Large intestine (tissue), 3 donors: Measurements from ENCODE around the gene PCDHGA10. TPM values are rescaled to one million over a fixed set of nuclear protein-coding genes. Genes with fewer than 3 reads are reported as not detected.
A peak's percentile ranks its signal among the peaks of the same experiment; 100 is the strongest.
"Not testable (repeated sequence)": the region's sequence is repeated elsewhere in the genome, so short reads cannot be mapped to it uniquely, and the experiment has no call there.

Source experiments
- DNase-seq, 2 donors: peaks; one replicate each; pipeline versions ENCODE4 v3.0.0 to v3.0.0-alpha.2; 2013
- H3K27ac ChIP-seq: one replicate; pipeline ENCODE4 v1.5.1; 2013; ENCODE audit warnings: low read length
- H3K27me3 ChIP-seq: 2 replicates; pipeline ENCODE4 v1.6.1; 2013; ENCODE audit warnings: low read length; ENCODE audit not compliant: control insufficient read depth, insufficient read depth
- H3K36me3 ChIP-seq: 2 replicates; pipeline ENCODE4 v1.6.1; 2013; ENCODE audit warnings: low read length; ENCODE audit not compliant: control insufficient read depth, insufficient read depth
- H3K4me1 ChIP-seq: one replicate; pipeline ENCODE4 v1.6.1; 2013; ENCODE audit warnings: low read length; ENCODE audit not compliant: control insufficient read depth, insufficient read depth
- H3K4me3 ChIP-seq: one replicate; pipeline ENCODE4 v1.5.1; 2013; ENCODE audit warnings: low read length
- H3K9me3 ChIP-seq: one replicate; pipeline ENCODE4 v1.6.1; 2013; ENCODE audit warnings: mild to moderate bottlenecking, low read depth, low read length, moderate library complexity; ENCODE audit not compliant: control insufficient read depth
- WGBS: methylation state at CpG from one replicate; pipeline ENCODE4 v1.1.5; 2013; ENCODE audit warnings: low lambda C conversion rate; ENCODE audit not compliant: insufficient coverage; 5-methylcytosine and 5-hydroxymethylcytosine counted together
- polyA plus RNA-seq: library from polyadenylated mRNA; unstranded; fragments of 120-200 nt; gene quantifications from one replicate; pipeline ENCODE4 v1.2.1, GENCODE V29; 2013

The PCDHGA10 gene
- polyA plus RNA-seq, 1 donor: 2.1 TPM

GRCh38 chr5:141393267-141393666 is 19.5 kb upstream of the PCDHGA10 start:
- 31% methylated on average over 3 of the region's 21 CpGs for WGBS

GRCh38 chr5:141394401-141395187 is 18.2 kb upstream of the PCDHGA10 start:
- H3K27me3 ChIP-seq: peaks cover 42% of the 10 kb centered on the region

More at GRCh38 chr5:141393267-141393666, 19.5 kb upstream of the PCDHGA10 start:
- no peaks in the 10 kb centered on the region for H3K4me1 ChIP-seq
- H3K9me3 ChIP-seq: peaks cover 56% of the 10 kb centered on the region
- H3K27ac ChIP-seq: no peak overlapping the region
- H3K27me3 ChIP-seq: peaks cover 41% of the 10 kb centered on the region
- no peak for DNase-seq
- H3K4me3 ChIP-seq: no peak overlapping the region
- H3K36me3 ChIP-seq: no peaks in the 10 kb centered on the region

GRCh38 chr5:141397756-141398551 is 14.8 kb upstream of the PCDHGA10 start, which contains the start of gene PCDHGB5:
PCDHGB5 (plus strand) TSS chr5:141397947; CDS start chr5:141398128, 181 bp downstream.
- H3K4me3 ChIP-seq: peak within 1 kb of the TSS; percentile 26
- not testable (repeated sequence) for H3K4me1 ChIP-seq, H3K27ac ChIP-seq, H3K36me3 ChIP-seq
- DNase-seq: peak in 1 of 2 donors; percentile 32
- peaks cover 53% of the 10 kb centered on the region for H3K9me3 ChIP-seq
- WGBS: no CpG with 5 or more reads among the region's 43 CpGs
- H3K27me3 ChIP-seq: peaks cover 47% of the 10 kb centered on the region

More at GRCh38 chr5:141394401-141395187, 18.2 kb upstream of the PCDHGA10 start:
- not testable (repeated sequence) for H3K4me3 ChIP-seq, H3K27ac ChIP-seq, H3K4me1 ChIP-seq, H3K36me3 ChIP-seq, DNase-seq
- peaks cover 58% of the 10 kb centered on the region for H3K9me3 ChIP-seq
- no CpG with 5 or more reads among the region's 53 CpGs for WGBS

GRCh38 chr5:141398608-141399007 is 14.2 kb upstream of the PCDHGA10 start:
- H3K36me3 ChIP-seq: no peaks in the 10 kb centered on the region
- H3K9me3 ChIP-seq: peaks cover 52% of the 10 kb centered on the region
- no peak overlapping the region for H3K4me3 ChIP-seq
- H3K27me3 ChIP-seq: peaks cover 47% of the 10 kb centered on the region
- no peak for DNase-seq
- no CpG with 5 or more reads among the region's 15 CpGs for WGBS
- H3K27ac ChIP-seq: no peak overlapping the region
- no peaks in the 10 kb centered on the region for H3K4me1 ChIP-seq

GRCh38 chr5:141399555-141400258 is 13.1 kb upstream of the PCDHGA10 start:
- H3K36me3 ChIP-seq: no peaks in the 10 kb centered on the region
- H3K27ac ChIP-seq: no peak overlapping the region
- H3K4me3 ChIP-seq: no peak overlapping the region
- no peaks in the 10 kb centered on the region for H3K4me1 ChIP-seq
- peaks cover 49% of the 10 kb centered on the region for H3K27me3 ChIP-seq
- peaks cover 46% of the 10 kb centered on the region for H3K9me3 ChIP-seq
- WGBS: no CpG with 5 or more reads among the region's 61 CpGs
- no peak for DNase-seq

- no peaks in the 10 kb centered on the region for H3K36me3 ChIP-seq
- no peak for DNase-seq
- H3K27me3 ChIP-seq: peaks cover 53% of the 10 kb centered on the region
- no CpG with 5 or more reads among the region's 27 CpGs for WGBS
- H3K27ac ChIP-seq: no peak within 1 kb of the TSS
- H3K4me3 ChIP-seq: no peak within 1 kb of the TSS
- H3K4me1 ChIP-seq: no peaks in the 10 kb centered on the region
- H3K9me3 ChIP-seq: peaks cover 41% of the 10 kb centered on the region
Measured at GRCh38 chr5:141402553-141403243, 10.1 kb upstream of the PCDHGA10 start, which contains the start of gene PCDHGA9. PCDHGA9 (plus strand) TSS chr5:141402778; CDS start chr5:141402953, 175 bp downstream.

- DNase-seq: no peak
- Histone ChIP-seq H3K4me3 (no peak overlapping the region), H3K36me3 (no peaks in the 10 kb centered on the region), H3K9me3 (peaks cover 44% of the 10 kb centered on the region), H3K27me3 (peaks cover 57% of the 10 kb centered on the region), H3K4me1 (no peaks in the 10 kb centered on the region), H3K27ac (no peak overlapping the region)
- no CpG with 5 or more reads among the region's 22 CpGs for WGBS
Measured at GRCh38 chr5:141403387-141403786, 9.4 kb upstream of the PCDHGA10 start.

GRCh38 chr5:141407790-141408505 is 4.8 kb upstream of the PCDHGA10 start, which contains the start of gene PCDHGB6:
PCDHGB6 (plus strand) TSS chr5:141408021; CDS start chr5:141408203, 182 bp downstream.
- H3K4me3 ChIP-seq: peak within 1 kb of the TSS; percentile 27
- WGBS: 17% methylated on average over 1 of the region's 51 CpGs
- H3K4me1 ChIP-seq, H3K36me3 ChIP-seq, H3K27ac ChIP-seq: not testable (repeated sequence)
- H3K9me3 ChIP-seq: peaks cover 49% of the 10 kb centered on the region
- peaks cover 65% of the 10 kb centered on the region for H3K27me3 ChIP-seq
- DNase-seq: peak in 1 of 2 donors; percentile 52

GRCh38 chr5:141409598-141410306 is 3.0 kb upstream of the PCDHGA10 start:
- Histone ChIP-seq H3K4me1 (no peaks in the 10 kb centered on the region), H3K36me3 (no peaks in the 10 kb centered on the region), H3K4me3 (no peak overlapping the region), H3K27me3 (peaks cover 63% of the 10 kb centered on the region), H3K9me3 (peaks cover 45% of the 10 kb centered on the region), H3K27ac (no peak overlapping the region)
- no peak for DNase-seq
- no CpG with 5 or more reads among the region's 64 CpGs for WGBS
